ENCODE measurements around the gene HSPA6.
"Not testable (repeated sequence)": the region's sequence is repeated elsewhere in the genome, so short reads cannot be mapped to it uniquely, and the experiment has no call there.

The HSPA6 gene

DNA sequence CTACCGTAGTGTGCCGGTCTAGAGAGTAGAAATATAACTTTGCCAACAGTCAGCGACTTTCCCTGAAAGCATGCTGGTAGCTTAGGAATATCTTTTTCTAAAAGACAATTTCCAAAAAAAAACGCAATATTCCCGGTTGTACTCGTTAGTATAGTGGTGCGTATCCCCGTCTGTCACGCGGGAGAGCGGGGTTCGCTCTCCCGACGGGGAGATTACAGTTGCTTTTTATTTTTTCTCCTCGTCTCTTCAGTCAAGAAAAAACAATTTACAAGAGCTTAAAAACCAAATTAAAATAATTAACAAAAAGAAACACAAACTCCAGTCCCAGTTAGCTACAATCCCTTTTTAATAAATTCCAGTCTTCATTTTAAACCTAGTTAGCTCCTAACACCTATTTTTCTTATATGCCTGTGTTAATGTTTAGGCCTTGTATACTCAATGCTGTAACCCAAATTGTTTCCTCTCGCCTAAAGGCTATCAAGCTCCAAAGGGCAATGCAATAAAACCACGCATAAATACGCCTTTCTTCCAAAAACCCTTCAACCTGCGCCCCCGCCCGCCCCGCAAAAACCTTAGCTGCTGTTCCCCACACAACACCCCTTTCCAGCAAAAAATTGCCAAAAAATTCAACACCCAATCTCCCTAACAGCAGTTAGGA lies 7.8 kb downstream of the HSPA6 start:
- DNase-seq: peak in 3 of 56 donors; percentile 22 to 33 (median 25)

DNA sequence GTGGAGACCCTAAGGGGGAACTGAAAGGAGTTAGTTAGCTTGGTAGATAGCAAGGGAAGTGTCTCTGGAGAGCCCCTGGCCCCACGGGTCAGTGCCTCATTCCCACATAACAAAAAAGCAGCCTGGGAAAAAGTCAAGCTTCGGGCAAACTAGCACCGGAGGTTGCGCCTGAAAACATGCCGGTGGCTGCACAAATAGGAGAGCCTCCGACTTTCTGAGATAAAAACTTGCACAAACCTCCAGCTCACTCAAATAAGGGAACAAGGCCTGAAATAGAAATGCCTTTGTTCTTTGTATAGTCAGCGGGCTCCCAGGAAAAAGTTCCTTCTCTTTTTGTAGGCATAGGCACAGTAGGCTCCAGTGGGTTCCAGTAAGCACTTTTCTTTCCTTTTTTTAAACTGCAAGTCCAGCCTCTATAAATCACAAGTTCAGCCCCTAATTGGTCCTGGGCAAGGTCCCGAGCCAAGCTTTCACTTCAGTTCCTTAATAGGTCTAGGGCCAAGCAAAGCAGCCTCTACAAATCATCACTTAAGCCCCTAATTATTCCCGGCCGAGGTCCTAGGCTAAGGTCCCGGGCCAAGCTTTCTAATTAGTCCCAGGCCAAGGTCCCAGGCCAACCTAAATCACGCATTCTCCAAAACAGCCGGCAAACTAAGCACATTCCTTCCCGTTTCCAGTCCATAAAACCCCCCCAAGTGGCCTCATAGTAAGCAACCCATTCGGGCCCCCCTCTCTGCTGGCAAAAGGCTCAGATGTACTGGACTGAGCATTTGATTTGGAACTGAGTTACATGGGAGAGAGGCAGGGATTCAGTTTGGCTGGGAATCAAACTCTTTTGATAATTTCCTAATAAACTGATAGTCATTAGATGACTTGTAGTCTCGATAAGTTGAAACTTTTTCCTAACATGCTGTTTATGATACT lies 8.6 kb downstream of the HSPA6 start:
- DNase-seq: peak in 29 of 56 donors; percentile 14 to 75 (median 51)

DNA sequence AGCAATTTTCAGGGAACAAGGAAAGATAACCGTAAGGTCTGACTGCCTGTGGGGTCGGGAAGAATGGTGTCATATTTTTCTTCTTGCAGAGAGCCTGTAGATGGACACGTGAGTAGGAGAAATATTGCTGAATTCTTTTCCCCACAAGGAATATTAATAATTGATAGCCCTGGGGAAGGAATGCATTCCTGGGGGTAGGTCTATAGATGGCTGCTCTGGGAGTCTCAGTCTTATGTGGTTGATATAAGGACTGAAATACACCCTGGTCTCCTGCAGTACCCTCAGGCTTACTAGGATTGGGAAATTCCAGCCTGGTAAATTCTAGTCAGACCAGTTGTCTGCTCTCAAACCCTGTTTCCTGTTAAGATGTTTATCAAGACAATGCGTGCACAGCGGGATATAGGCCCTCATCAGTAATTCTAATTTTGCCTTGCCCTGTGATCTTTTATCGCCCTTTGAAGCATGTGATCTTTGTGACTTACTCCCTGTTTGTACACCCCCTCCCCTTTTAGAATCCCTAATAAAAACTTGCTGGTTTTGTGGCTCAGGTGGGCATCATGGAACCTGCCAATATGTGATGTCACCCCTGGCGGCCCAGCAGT lies 12.8 kb downstream of the HSPA6 start:
- DNase-seq: not testable (repeated sequence)

DNA sequence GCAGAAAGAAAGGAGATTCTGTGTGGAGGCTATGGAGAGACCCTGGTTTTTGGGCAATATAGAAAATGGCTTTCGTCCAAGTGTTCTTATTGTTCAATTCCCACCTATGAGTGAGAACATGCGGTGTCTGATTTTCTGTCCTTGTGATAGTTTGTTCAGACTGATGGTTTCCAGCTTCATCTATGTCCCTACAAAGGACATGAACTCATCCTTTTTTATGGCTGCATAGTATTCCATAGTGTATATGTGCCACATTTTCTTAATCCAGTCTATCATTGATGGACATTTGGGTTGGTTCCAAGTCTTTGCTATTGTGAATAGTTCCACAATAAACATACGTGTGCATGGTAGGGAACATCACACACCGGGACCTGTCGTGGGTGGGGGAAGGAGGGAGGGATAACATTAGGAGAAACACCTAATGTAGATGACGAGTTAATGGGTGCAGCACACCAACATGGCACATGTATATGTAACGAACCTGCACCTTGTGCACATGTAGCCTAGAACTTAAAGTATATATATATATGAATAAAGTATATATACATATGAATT lies 14.7 kb downstream of the HSPA6 start:
- DNase-seq: not testable (repeated sequence)

DNA sequence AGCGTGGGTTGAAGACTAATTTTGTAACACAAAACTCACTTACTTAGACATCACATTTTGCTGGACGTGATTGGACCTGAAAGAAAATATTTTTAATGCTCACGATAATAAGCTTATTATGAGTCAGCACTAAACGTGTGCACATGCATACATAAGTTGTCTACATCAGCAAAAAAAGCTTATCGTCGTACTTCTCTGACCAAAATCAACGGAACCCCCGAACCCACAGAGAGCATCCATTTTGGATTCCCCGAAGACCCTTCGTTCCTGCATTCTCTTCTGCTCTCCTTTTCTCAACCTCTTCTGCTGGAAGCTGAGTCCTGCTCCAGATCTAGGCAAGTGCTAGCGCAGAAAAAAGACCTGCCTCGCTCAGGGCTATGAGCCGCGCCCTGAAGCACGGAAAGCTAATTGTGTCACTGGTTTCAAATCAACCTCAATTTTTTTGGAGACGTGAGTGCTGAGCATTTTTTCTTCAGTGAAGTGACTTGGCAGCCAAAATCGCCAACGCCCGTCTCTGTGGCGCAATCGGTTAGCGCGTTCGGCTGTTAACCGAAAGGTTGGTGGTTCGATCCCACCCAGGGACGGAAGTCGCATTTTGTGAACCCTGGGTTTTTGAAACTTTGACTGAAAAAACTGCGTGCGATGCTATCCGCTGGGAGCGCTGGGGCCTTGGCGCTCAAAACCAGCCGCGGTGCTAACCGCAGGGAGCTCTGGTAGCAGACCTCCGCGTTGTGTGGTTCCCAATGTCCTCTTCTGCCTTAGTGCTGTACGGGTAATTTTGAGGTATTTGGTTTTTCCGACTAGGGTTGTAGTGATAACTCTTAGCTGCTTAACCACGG lies 15.6 kb downstream of the HSPA6 start:
- DNase-seq: peak in 47 of 56 donors; percentile 20 to 95 (median 63)

DNA sequence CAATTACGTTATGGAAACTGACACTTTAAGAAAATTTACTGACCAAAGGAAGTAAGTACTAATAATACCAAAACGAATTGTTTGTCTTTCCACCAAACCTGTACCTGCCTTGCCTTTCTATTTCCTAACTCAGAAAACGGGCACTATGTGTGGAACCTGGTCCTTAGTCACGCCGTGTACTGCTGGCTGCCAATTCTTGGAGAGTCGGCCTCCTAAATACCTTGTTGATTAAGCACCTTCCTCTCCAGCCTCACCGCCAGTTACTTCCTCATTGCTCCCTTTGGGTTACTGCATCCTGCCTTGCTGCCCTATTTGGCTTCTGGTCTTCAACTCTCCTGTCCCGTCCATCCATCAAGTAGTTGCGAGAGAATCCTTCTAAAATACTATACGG lies 16.2 kb downstream of the HSPA6 start:
- not testable (repeated sequence) for DNase-seq

DNA sequence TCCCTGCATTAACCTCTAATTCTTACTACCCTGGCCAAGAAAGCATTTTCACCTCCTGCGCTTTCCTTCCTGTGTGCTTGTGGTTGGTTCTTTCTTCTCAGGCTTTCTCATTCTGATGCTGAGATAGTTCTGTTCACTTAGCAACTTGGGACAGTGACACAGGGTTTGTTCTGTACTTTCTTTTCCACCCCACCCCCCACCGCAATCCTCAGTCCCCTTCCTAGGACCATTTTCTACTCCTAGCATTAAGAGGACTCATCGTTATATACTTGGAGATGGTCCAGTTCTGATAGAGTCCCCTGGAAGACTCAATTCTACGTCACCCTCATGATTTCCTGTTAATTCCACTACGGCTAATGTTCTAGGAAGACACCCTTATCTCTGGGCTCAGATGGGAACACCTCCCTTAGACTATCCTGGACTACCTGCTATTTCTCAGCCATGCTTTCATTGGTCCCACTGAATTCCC lies 17.8 kb downstream of the HSPA6 start:
- not testable (repeated sequence) for DNase-seq

DNA sequence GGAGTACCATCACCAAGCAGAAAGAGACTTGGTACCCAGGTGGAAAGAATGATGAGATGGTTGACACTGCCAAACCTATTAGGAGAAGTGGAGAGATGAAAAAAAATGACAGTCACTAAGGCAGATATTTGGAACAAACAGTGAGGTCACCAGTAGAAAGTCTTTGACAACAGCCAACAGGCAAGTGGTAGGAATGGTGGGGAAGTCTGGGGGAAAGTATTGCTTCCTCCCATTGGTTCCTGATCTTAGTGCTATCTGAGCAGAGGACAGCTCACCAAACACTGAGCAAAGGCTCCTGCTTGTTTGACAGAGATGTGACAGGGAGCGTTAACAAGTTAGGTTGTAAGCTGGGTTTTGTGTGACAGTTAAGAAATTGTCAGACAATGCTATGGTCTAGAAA lies 18.8 kb downstream of the HSPA6 start:
- not testable (repeated sequence) for DNase-seq

DNA sequence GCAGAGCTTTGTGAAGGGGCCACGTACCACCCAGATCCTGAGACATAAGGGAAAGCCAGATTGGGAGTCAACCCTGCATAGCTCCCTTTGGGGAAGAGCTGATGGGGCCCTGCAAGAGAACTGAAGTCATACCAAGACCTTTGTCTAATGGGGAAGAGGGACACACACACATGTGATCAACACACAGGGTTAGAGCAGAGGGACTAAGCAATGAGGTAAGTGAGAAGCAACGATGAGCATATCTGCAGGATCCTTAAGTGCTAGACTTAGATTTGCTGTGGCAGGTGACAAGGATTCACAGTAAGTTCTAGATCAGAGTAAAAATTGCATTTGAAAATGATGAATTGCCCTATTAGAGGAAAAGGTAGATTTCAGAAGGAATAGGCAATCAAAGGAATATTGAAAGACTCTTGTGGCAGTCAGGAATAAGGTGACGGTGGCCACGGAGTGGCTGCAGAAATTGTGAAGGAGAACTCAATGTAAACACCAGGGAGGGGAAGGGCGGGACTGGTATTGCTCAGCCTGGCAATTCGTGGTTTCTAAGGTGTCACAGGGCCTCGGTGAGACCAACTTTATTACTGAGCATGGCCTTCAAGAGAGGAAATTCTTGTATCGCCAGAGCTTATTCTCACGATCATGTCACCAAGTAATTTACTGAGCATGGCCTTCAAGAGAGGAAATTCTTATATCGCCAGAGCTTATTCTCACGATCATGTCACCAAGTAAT lies 20.8 kb downstream of the HSPA6 start:
- not testable (repeated sequence) for DNase-seq

DNA sequence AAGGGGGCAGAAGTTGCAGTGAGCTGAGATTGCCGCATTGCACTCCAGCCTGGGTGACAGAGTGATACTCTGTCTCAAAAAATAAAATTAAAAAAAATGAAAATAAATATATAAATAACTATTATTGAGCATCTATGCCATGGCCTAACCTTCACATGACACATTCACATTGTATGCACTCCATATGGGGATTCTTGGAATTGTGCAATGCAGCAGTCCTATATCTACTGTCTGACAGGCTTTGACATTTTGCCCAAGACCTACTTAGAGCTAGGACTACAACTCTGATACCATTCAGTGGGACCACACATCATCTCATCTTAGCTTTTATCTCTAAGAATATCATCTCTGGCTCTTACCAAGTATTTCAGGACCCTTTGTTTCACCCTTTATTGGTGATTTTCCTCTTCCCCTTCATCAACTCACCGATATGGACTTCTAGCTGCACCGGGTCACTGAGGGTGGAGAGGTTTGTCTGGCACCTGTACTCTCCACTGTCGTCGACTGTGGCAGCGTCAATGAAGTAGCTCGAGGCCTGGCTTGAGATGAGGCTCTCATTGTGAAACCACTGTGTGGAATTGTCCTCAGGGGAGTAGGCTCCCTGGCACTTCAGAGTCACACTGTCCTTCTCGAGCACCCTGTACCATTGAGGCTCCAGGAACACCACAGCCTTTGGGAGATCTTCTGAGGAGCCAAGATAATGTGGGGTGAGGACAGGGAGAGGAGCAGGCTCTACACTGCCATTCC lies 23.8 kb downstream of the HSPA6 start:
- not testable (repeated sequence) for DNase-seq

DNA sequence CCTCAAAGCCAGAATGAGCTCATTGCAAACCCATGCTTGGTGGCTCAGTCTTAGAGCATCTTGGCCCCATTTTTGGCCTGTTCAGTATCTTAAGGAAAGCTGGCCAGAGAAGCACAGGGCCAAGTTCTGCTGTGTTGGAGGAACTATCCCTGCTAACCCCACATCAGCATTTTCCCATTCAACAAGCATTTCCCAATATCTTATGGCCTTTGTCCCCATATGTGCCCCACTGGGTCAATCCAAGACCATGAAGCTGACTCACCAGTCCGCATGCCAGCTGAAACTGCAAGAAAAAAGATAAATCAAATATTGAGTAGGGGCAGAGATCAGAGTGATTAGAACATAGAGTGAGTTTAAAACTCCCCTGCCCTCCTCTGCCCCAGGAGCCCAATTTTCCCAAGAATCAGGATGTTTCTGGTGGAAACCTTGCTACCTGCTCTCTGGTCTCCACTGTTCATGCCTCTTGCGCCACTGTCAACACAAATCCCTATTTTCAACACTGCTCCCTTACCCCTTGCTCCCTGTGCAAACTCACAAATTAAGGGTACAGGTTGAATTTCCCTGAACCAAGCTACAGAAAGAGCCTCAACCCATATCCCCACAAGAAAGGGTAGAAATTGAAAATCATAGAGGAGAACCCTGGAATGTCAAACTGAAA lies 24.5 kb downstream of the HSPA6 start:
- not testable (repeated sequence) for DNase-seq

DNA sequence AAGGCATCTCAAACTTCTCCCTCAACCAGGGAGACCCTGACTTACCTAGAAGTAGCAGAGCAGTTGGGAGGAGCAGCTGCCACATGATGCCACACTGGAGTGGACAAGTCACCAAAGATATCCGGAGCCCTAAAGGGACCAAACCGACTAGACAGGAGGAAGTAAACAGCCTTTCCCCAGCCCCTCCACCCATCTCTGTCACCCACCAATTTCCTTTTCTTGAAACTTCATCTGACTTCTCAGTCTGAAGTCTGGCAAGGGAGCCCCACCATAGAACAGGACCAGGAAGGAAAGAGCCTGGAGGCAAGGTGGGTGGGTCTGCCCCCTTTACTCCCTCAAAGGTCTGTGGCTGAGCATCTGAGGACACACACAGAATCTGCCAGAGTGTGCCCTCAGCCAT lies 25.3 kb downstream of the HSPA6 start, which contains the start of gene FCGR3A:
Gene FCGR3A (minus strand): TSS at position 167 of the 400 bp plus-strand sequence. CDS start 82 bp downstream, at position 85.
- DNase-seq: peak in 2 of 56 donors; percentile 15 to 19

DNA sequence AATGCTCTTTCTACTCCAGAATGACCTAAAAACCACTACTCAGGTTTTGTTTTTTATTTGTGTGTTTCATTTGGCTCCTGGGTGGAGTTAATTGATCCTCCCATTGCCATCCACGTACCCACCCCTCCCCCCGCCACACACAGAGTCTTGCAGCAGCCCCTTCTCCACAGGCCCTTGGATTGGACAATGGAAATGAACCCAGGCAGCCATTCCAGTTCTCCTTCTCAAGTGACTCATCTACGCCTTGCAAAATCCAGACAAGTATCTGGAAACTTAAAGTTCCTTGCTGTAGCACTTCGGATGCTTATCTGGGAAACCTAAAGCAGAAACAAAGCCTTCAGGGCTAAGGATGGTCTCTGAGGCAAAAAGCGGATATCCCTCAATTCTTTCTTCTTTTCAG lies 26.6 kb downstream of the HSPA6 start:
- DNase-seq: not testable (repeated sequence)

DNA sequence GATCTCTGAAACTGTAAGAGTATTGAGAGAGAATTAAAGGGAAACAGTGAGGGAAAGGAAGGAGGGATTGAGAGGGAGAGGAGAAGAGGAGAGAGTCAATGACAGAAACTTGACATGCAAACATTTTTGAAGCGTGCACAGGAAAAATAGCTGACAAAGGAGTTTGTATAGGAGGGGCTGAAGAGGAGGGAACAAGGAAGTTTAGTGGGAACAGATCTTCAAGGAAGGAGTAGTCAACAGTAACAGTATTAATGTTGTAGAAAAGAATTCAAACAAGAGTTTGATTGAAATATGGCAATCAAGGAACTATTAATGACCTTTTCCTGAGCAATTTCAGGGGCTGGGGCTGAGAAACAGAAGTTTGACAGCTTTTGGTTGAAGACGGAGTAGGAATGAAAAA lies 29.3 kb downstream of the HSPA6 start:
- DNase-seq: not testable (repeated sequence)

DNA sequence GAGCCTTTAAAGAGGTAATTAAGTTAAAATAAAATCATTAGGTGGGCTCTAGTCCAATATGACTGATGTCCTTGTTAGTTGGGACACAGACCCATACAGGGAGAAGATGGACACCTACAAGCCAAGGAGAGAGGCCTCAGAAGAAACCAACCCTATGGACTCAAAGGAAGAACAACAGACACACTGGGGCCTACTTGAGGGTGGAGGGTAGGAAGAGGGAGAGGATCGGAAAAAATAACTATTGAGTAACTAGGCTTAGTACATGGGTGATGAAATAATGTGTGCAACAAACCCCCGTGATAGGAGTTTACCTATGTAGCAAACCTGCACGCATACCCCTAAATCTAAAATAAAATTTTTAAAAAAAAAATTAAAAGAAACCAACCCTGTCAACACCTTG lies 30.0 kb downstream of the HSPA6 start:
- not testable (repeated sequence) for DNase-seq

DNA sequence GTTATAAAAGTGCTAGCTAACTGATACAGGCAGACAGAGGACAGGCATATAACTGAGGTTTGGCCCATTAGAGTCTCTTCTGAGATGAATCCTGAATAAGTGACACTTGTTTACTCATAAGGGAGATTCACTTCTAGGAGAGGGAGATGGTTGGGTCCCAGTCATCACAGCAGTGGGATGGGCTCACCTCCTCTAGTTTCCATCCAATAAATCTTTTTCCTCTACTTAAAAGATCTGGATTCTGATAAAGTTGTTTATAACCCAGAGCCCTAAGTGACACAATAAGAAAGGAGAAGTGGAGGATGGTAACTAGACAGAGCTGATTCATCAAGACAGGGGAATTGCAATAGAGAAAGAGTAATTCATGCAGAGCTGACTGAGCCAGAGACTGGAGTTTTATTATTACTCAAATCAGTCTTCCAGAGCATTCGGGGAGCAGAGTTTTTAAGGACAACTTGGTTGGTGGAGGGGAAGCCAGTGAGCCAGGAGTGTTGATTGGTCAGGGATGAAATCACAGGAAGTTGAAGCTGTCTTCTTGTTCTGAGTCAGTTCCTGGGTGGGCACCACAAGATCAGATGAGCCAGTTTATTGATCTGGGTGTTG lies 30.6 kb downstream of the HSPA6 start:
- not testable (repeated sequence) for DNase-seq

DNA sequence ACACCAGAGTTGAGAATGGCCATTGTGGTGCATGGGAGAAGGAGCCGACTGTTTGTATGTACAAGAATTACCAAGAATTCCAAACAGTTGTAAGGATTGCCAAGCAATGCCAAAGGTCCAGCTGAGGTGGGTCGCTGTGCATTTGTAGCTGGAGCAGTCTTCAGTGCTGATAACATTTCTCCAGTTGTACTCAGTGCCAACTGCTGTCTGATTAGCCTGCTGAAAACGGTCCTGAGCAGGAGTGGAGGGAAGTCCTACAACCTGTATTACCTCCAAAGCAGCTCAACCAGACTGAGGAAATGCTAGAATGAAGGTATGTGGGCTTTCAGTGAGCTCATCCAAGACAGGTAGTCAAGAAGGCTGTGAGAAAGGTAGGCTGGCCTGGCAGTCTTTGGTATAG lies 31.8 kb downstream of the HSPA6 start:
- DNase-seq: not testable (repeated sequence)

DNA sequence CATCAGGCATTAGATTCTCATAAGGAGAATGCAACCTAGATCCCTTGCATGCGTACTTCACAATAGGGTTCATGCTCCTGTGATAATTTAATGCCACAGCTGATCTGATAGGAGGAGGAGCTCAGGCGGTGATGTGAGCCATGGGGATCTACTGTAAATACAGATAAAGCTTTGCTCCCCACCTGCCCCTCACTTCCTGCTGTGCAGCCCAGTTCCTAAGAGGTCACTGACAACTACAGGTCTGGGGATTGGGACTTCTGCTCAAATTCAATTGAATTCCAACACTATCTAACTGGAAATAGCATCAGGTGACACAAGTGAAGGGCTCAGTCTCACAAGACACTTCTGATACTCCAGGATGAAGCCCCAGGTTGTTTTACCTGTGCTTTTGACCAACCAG lies 32.6 kb downstream of the HSPA6 start:
- DNase-seq: not testable (repeated sequence)
